ENCODE measurements around the gene MAP3K4. TPM values are rescaled to one million over a fixed set of nuclear protein-coding genes. Genes with fewer than 3 reads are reported as not detected.

MAP3K4 gene
- total and polyA plus RNA-seq, 10 donors = 11.4 to 65.5 (median 37.0) TPM

DNA sequence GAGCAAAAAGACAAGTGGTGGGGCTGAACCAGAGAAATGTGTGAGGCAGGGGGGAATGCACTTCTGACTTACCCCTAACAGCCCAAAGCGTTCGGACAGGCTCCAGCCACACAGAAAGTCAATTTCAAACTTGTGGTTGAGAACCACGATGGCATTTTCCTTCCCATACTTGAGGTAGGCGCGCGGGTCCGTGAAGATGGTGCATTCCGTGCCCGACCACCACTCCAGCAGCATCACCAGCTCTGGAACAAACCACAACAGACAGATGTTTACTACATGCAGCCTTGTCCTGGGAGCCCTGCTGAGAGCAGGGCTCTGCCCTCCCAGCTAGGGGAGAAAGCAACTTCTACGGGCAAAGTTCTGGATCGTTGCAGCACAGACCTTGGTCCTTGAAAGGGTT, 174.6 kb downstream of the MAP3K4 start:
- TF ChIP-seq POLR2A (IDR thresholded peaks at IDR 0.05) (no peak), POLR2AphosphoS5 (IDR thresholded peaks at IDR 0.05) (no peak)
- H3K4me3 ChIP-seq = no peak overlapping the region
- no peak for DNase-seq
- WGBS, 5 donors = 84 to 95% (median 90%) methylated on average over 11 of the region's 11 CpGs
- H3K4me1 ChIP-seq = peaks cover 0 to 27% (median 15%) of the 10 kb centered on the region in 6 donors
- no peaks in the 10 kb centered on the region for H3K9me3 ChIP-seq
- H3K27ac ChIP-seq = no peak overlapping the region
- intact Hi-C loops (cut with DNase I; ENCODE audit: low total_unique reads) = no loop called here
- H3K36me3 ChIP-seq = peaks cover 0 to 52% (median 3%) of the 10 kb centered on the region in 6 donors
- H3K27me3 ChIP-seq (replicated peaks in 1 of 7) = no peaks in the 10 kb centered on the region

DNA sequence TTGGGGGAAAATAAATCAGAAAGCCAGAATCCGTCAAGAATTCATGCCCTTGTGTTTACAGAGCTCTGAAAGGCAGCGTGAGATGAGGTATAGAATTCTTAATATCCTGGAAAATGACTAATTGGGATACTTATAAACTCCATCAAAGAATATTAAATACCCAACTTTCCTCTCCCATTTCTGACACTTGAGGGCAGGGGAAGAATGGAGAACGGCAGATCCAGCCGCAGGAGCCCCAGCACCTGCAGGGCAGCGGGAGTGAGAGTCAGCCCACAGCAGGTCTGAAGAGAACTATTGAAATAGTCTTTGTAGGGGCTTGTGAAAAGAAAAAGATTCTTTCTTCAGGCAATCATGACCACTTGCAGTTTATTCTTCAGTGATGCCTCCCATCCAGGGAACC, 175.1 kb downstream of the MAP3K4 start:
- TF ChIP-seq POLR2AphosphoS5 (IDR thresholded peaks at IDR 0.05) (no peak), POLR2A (IDR thresholded peaks at IDR 0.05) (no peak)
- intact Hi-C loops (cut with DNase I; ENCODE audit: low total_unique reads) = no loop called here
- WGBS, 5 donors = 92 to 97% (median 96%) methylated on average over 5 of the region's 5 CpGs
- H3K4me3 ChIP-seq = no peak overlapping the region
- H3K36me3 ChIP-seq = peaks cover 0 to 47% (median 3%) of the 10 kb centered on the region in 6 donors
- DNase-seq = no peak
- no peaks in the 10 kb centered on the region for H3K9me3 ChIP-seq
- no peak overlapping the region for H3K27ac ChIP-seq
- peaks cover 0 to 27% (median 15%) of the 10 kb centered on the region in 6 donors for H3K4me1 ChIP-seq
- no peaks in the 10 kb centered on the region for H3K27me3 ChIP-seq (replicated peaks in 1 of 7)

Measured in spleen (tissue), 11 donors.